CD4-positive, alpha-beta T cell treated with Interleukin-4 for 4 hours (primary cell): ENCODE data around the gene CHCHD10.
A peak's percentile ranks its signal among the peaks of the same experiment; 100 is the strongest.

Experiments
- DNase-seq: peaks from one replicate; pipeline ENCODE4 v3.0.0-alpha.2; 2020

CHCHD10 gene

GRCh38 chr22:23772315-23772648 is 4.5 kb upstream of the CHCHD10 start:
- DNase-seq = no peak

GRCh38 chr22:23769321-23769965 is 1.7 kb upstream of the CHCHD10 start:
- DNase-seq = no peak

GRCh38 chr22:23767303-23767672 is 484 bp downstream of the CHCHD10 start:
- no peak for DNase-seq

GRCh38 chr22:23764899-23765881 is 2.6 kb downstream of the CHCHD10 start:
- no peak for DNase-seq

- no peak for DNase-seq
Observed at GRCh38 chr22:23763954-23764353, 3.8 kb downstream of the CHCHD10 start.

GRCh38 chr22:23763579-23763945 is 4.2 kb downstream of the CHCHD10 start:
- DNase-seq = peak; percentile 30

- no peak for DNase-seq
Observed at GRCh38 chr22:23762842-23763578, 4.8 kb downstream of the CHCHD10 start, which contains the start of gene C22orf15. C22orf15 (plus strand) TSS chr22:23762990; CDS start chr22:23763307, 317 bp downstream.

- no peak for DNase-seq
Observed at GRCh38 chr22:23760056-23760455, 7.7 kb downstream of the CHCHD10 start.

GRCh38 chr22:23759566-23759965 is 8.2 kb downstream of the CHCHD10 start:
- no peak for DNase-seq

- no peak for DNase-seq
Observed at GRCh38 chr22:23756891-23757290, 10.9 kb downstream of the CHCHD10 start.

GRCh38 chr22:23755711-23756110 is 12.1 kb downstream of the CHCHD10 start:
- DNase-seq = no peak

- no peak for DNase-seq
Observed at GRCh38 chr22:23754980-23755636, 12.7 kb downstream of the CHCHD10 start.

- no peak for DNase-seq
Observed at GRCh38 chr22:23754220-23754919, 13.4 kb downstream of the CHCHD10 start, which contains the start of gene VPREB3. VPREB3 (minus strand) TSS chr22:23754425; CDS start chr22:23754363, 62 bp downstream.

- no peak for DNase-seq
Observed at GRCh38 chr22:23753385-23753784, 14.4 kb downstream of the CHCHD10 start.

- DNase-seq = no peak
Observed at GRCh38 chr22:23752750-23753149, 15.0 kb downstream of the CHCHD10 start.

GRCh38 chr22:23752090-23752691 is 15.6 kb downstream of the CHCHD10 start:
- DNase-seq = no peak

- DNase-seq = no peak
Observed at GRCh38 chr22:23751441-23751996, 16.3 kb downstream of the CHCHD10 start.

- peak; percentile 79 for DNase-seq
Observed at GRCh38 chr22:23750714-23751440, 16.9 kb downstream of the CHCHD10 start, which contains the start of gene ZNF70. ZNF70 (minus strand) TSS chr22:23751112; CDS start chr22:23745140, 5,972 bp downstream.

- DNase-seq = no peak
Observed at GRCh38 chr22:23750367-23750713, 17.4 kb downstream of the CHCHD10 start.

GRCh38 chr22:23749841-23750301 is 17.9 kb downstream of the CHCHD10 start:
- no peak for DNase-seq
